Omental fat pad (tissue), 4 donors: ENCODE measurements around the gene GID8. TPM values are rescaled to one million over a fixed set of nuclear protein-coding genes. Genes with fewer than 3 reads are reported as not detected.

Experiments
- ATAC-seq: fragments of 150-250 bp; one replicate; pipeline ENCODE4 v1.9.1; 2016; ENCODE audit warnings: mild to moderate bottlenecking, moderate library complexity; ENCODE audit not compliant: low FRiP score
- DNase-seq: peaks from one replicate; pipeline ENCODE4 v3.0.0-alpha.2; 2019; ENCODE audit warnings: low spot score
- total RNA-seq, 4 donors: library from RNA; depleted of rRNA; stranded (reverse); fragments of >200 nt; gene quantifications; one replicate each; pipeline ENCODE4 v1.1.0, GENCODE V29; 2016
- TF ChIP-seq, protein P1 (sequence below), 3 donors: fragments of 450-650 bp; IDR thresholded peaks; one replicate each; pipeline ENCODE4 v1.5.1; 2016 to 2017; ENCODE audit warnings: antibody characterized with exemption in 3 of 3, mild to moderate bottlenecking in 3 of 3, moderate library complexity in 2 of 3

Gene GID8
- total RNA-seq, 4 donors from 2014 or later = 21.7 to 33.4 (median 25.5) TPM

DNA sequence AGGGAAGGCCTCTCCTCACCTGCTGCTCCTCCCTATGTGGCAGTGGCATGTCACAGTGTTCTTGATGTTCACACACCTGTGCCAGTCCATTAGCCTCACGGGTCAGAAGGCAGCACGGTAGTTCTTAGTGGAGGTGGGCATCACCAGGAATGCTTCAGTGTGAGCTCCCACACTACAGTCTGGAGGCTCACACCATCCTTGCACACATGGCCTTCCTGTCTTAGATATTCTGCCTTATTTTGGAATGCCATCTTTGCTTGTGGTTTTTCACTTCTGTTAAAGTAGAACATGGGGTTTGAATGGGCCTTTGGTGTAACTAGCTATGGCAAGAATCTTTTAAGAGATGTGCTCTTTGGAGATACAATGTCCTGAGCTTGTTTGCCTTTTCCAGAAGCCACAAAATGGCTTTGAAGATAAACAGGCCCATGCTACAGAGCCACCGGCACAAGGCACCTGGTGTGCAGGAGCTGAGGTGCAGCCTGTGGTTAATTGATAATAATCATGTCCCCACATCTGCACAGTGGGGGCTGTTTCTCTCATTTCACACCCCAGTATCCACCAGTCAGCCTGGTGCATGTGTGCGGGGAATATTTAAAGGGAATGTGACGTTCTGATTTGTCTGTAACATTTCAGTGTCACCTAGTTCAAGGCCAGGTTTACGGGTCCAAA is 11.3 kb downstream of the GID8 start:
- ATAC-seq = no peak
- no peak for DNase-seq
- TF ChIP-seq, protein P1, sequence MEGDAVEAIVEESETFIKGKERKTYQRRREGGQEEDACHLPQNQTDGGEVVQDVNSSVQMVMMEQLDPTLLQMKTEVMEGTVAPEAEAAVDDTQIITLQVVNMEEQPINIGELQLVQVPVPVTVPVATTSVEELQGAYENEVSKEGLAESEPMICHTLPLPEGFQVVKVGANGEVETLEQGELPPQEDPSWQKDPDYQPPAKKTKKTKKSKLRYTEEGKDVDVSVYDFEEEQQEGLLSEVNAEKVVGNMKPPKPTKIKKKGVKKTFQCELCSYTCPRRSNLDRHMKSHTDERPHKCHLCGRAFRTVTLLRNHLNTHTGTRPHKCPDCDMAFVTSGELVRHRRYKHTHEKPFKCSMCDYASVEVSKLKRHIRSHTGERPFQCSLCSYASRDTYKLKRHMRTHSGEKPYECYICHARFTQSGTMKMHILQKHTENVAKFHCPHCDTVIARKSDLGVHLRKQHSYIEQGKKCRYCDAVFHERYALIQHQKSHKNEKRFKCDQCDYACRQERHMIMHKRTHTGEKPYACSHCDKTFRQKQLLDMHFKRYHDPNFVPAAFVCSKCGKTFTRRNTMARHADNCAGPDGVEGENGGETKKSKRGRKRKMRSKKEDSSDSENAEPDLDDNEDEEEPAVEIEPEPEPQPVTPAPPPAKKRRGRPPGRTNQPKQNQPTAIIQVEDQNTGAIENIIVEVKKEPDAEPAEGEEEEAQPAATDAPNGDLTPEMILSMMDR (IDR thresholded peaks at IDR 0.05) = no peak

DNA sequence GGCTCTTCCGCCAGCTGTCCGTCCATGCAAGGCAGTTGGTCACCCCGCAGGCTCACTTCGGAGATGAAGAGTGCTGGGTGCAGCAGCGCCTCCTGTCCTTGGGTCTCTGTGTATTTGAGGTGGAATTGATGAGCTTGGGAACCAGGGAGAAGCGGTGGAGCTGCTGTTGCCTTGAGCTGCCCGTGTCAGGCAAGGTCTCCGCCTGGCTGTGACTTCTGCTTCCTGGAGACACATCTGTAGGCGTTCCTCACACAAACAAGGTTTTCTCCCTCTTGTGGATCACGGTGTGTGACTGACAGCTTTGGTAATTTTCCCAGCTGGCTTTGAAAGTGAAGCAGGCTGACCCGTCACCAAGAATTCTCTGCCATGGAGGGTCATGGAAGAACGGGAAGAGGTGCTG is 12.0 kb downstream of the GID8 start:
- ATAC-seq = no peak
- no peak for DNase-seq
- TF ChIP-seq, protein P1 (IDR thresholded peaks at IDR 0.05) = no peak

DNA sequence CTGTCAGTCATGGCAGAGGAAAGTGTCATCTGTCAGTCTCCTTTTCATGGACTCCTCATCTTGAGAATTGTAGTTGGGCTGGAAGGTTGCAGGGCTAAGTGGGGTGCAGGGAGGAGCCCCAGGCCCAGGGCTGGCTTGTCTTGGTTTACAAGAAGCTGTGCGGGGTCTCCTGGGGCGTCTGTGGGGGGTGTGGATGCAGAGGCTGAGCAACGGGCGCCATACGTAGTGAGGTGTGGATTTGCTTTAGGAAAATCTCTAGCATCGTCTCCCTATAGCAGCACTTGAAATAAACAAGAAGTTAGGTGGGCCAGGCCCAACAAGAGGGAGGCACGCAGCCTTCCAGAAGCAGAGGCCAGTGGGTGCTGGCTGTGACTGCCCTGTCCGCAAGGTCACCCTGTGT is 12.8 kb downstream of the GID8 start:
- ATAC-seq (no peak), DNase-seq (no peak)
- TF ChIP-seq, protein P1 (IDR thresholded peaks at IDR 0.05) = no peak

DNA sequence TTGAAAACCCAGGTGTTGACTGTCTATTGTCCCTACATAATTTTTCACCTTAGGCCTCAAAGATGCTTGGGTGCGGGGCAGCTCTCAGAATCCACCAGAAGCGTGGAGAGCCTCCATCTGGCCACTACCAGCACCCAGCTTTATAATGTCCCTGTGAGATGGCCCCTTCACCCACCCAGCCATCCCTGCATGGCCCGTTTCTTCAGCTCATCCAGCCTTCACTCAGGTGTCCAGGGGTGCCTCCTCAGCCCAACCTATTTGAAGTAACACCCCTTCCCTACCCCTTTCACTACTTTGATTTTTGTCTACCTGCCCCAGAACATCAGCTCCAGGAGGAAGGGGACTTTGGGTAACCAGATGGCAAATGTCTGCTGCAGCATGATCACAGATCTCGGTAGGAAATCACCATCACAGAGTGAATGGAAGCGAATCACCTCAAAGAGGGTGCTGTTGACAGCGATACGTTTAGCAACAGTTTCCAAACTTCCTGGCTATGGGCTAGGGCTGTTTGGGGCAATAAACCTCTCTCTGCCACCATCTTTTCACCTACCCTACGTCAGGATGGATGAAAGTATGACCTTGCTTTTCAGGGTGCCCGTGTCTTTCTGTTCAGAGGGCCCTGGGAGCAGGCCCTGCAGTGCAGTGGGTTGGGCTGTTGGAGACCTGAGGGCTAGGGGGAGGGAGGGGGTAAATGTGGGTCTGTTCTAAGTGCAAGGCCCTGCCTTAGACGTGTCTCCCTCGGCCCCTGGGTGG is 13.4 kb downstream of the GID8 start:
- TF ChIP-seq, protein P1 (IDR thresholded peaks at IDR 0.05) = no peak
- ATAC-seq = no peak
- no peak for DNase-seq

DNA sequence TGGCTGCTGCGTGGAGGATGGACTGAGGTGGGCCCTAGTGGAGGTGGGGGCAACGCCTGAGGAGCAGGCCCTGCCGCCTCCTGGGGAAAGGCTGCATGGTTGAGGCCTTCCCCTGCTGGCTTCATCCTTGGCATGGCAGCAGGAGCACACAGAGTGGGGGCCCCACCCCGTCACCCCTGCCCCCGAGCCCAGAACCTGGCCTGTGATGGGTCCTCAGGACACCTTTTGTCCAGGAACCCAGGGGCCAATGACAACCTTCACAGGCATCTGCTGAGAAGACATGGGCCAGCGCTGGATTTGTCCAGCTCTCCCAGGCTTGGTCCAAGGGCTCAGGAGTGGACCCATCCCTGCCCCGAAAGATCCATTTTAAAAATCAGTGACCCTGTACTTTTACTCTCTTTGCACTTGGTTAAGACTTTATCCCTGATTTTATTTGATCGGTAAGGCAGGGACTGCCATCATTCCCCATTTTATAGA is 14.0 kb downstream of the GID8 start:
- no peak for DNase-seq
- TF ChIP-seq, protein P1 (IDR thresholded peaks at IDR 0.05) = no peak
- ATAC-seq = no peak

DNA sequence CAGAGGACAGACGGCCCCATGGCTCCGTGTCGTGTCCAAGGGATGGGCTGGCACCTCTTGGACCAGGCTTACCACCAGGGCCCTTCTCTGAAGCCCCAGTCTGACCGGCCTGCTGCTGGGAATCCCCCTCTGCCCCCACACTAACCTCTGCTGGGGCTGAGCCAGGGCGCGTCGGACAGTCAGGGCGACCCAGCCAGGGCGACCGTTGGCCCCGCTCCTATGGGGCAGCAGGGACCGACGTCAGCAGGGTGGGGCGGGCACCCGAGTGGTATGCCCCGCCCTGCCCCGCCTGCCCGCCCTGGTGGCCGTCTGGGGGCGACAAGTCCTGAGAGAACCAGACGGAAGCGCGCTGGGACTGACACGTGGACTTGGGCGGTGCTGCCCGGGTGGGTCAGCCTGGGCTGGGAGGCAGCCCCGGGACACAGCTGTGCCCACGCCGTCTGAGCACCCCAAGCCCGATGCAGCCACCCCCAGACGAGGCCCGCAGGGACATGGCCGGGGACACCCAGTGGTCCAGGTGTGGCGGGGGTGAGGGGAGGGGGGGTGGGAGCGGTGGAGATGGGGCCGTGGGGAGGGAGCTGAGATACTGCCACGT is 14.5 kb downstream of the GID8 start, which contains the start of gene SLC17A9:
Gene SLC17A9 (plus strand): TSS at position 337 of the 595 bp plus-strand sequence. CDS start 122 bp downstream, at position 459.
- ATAC-seq = peak; percentile 35
- TF ChIP-seq, protein P1 (IDR thresholded peaks at IDR 0.05) = no peak
- DNase-seq = no peak
